ENCODE measurements around the gene KDF1. TPM values are rescaled to one million over a fixed set of nuclear protein-coding genes. Genes with fewer than 3 reads are reported as not detected.
A peak's percentile ranks its signal among the peaks of the same experiment; 100 is the strongest.

The KDF1 gene
- total and polyA plus RNA-seq, 2 of the 13 experiments (the other 11 are each of a cell fraction or from before 2014, with no cell fraction given): 1.9 to 4.9 TPM

- TF ChIP-seq PRDM15 (CRISPR knock-in tag; IDR thresholded peaks at IDR 0.05): peak; percentile 14; the same call in 1 of the 2 replicates
- TF ChIP-seq STAG1 (CRISPR knock-in tag; IDR thresholded peaks at IDR 0.05): peak; percentile 36
- no peak for TF ChIP-seq SRF (IDR thresholded peaks at IDR 0.05; ENCODE audit: low read depth, low read length)
- peak; percentile 85 for TF ChIP-seq NR1H2 (CRISPR knock-in tag; IDR thresholded peaks at IDR 0.05; ENCODE audit: borderline replicate concordance, low read depth)
- no peak for TF ChIP-seq ZNF83 (CRISPR knock-in tag; IDR thresholded peaks at IDR 0.05; ENCODE audit: borderline replicate concordance)
- no peak for TF ChIP-seq ZNF841 (CRISPR knock-in tag; IDR thresholded peaks at IDR 0.05; ENCODE audit: borderline replicate concordance)
- no peak for TF ChIP-seq BCLAF1 (IDR thresholded peaks at IDR 0.05)
- TF ChIP-seq MTERF4 (CRISPR knock-in tag; IDR thresholded peaks at IDR 0.05): peak; percentile 64
- TF ChIP-seq DR1 (CRISPR knock-in tag; IDR thresholded peaks at IDR 0.05): peak; percentile 81; the same call in 1 of the 2 replicates
- no peak for TF ChIP-seq DDIT3 (CRISPR knock-in tag; IDR thresholded peaks at IDR 0.05)
- TF ChIP-seq ZFP41 (CRISPR knock-in tag; IDR thresholded peaks at IDR 0.05; ENCODE audit: borderline replicate concordance): no peak
- peak; percentile 72; the same call in 1 of the 2 replicates for TF ChIP-seq ZNF709 (CRISPR knock-in tag; IDR thresholded peaks at IDR 0.05)
- peak; percentile 62 for TF ChIP-seq ZBTB14 (CRISPR knock-in tag; IDR thresholded peaks at IDR 0.05)
- no peak for TF ChIP-seq PLRG1 (conservative IDR thresholded peaks at IDR 0.05)
- no peak for TF ChIP-seq ARID2 (CRISPR knock-in tag; IDR thresholded peaks at IDR 0.05; ENCODE audit: borderline replicate concordance)
- no peak for TF ChIP-seq ZBTB34 (CRISPR knock-in tag; IDR thresholded peaks at IDR 0.05)
- TF ChIP-seq FIP1L1 (IDR thresholded peaks at IDR 0.05; ENCODE audit: borderline replicate concordance, insufficient read depth, low read depth, low read length): no peak
- peak; percentile 76; the same call in 1 of the 2 replicates for TF ChIP-seq MTA1 (CRISPR knock-in tag; IDR thresholded peaks at IDR 0.05; ENCODE audit: borderline replicate concordance)
Measured at GRCh38 chr1:26993237-26994019, 33.2 kb upstream of the KDF1 start, which contains the start of gene TRNP1 (continued).
